Prostate gland (tissue), 2 donors: ENCODE measurements around the gene ABCF2. TPM values are rescaled to one million over a fixed set of nuclear protein-coding genes. Genes with fewer than 3 reads are reported as not detected.

Experiments
- DNase-seq: peaks from one replicate; pipeline ENCODE4 v3.0.0-alpha.2; 2019; ENCODE audit warnings: low spot score
- H3K27ac ChIP-seq, 2 donors: fragments of 200-600 bp; sonication (generic); 2 replicates each; pipeline ENCODE4 v1.5.1; 2017 to 2019
- H3K27me3 ChIP-seq: fragments of 200-600 bp; sonication (generic); replicated peaks from 2 replicates; pipeline ENCODE4 v1.5.1; 2019; ENCODE audit not compliant: insufficient read depth
- H3K36me3 ChIP-seq, 2 donors: fragments of 200-600 bp; sonication (generic); 1 replicate in 1 of 2; 2 replicates in 1 of 2; pipeline versions ENCODE4 v1.5.1 to v1.8.1; 2017 to 2019
- H3K4me1 ChIP-seq: fragments of 200-600 bp; sonication (generic); replicated peaks from 2 replicates; pipeline ENCODE4 v1.5.1; 2019
- H3K4me3 ChIP-seq, 2 donors: fragments of 200-600 bp; sonication (generic); 2 replicates each; pipeline ENCODE4 v1.5.1; 2017 to 2019
- H3K9me3 ChIP-seq: fragments of 200-600 bp; sonication (generic); 2 replicates; pipeline ENCODE4 v1.5.1; 2017
- CTCF ChIP-seq, 4 experiments: fragments of 200-600 bp in 2 of 4; fragments of 450-650 bp in 2 of 4; sonication (generic) in 2 of 4; IDR thresholded peaks; 1 replicate in 3 of 4; 2 replicates in 1 of 4; pipeline ENCODE4 v1.5.1; 2016 to 2019; ENCODE audit warnings: antibody characterized with exemption in 4 of 4, mild to moderate bottlenecking in 2 of 4, moderate library complexity in 2 of 4
- POLR2A ChIP-seq: fragments of 450-650 bp; IDR thresholded peaks from one replicate; pipeline ENCODE4 v1.6.1; 2016; ENCODE audit warnings: antibody characterized with exemption, mild to moderate bottlenecking
- POLR2AphosphoS5 ChIP-seq: sonication (generic); formaldehyde crosslinking; IDR thresholded peaks from one replicate; pipeline ENCODE4 v1.6.1; 2017; ENCODE audit warnings: antibody characterized with exemption
- WGBS: methylation state at CpG from one replicate; pipeline ENCODE4 v1.1.5; 2018; 5-methylcytosine and 5-hydroxymethylcytosine counted together
- intact Hi-C: fragments of 100-400 bp; cut with DNase I; formaldehyde crosslinking; loops from one replicate; pipeline ENCODE4 v1.14.2; 2022
- total RNA-seq, 2 donors: library from RNA; depleted of rRNA; stranded (reverse); fragments of >200 nt; gene quantifications; one replicate each; pipeline ENCODE4 v1.1.0, GENCODE V29; 2016

The ABCF2 gene
- total RNA-seq, 2 donors from 2014 or later = 23.3 to 33.3 TPM

GRCh38 chr7:151257990-151258389 lies 31.0 kb upstream of the ABCF2 start:
- DNase-seq = no peak
- Histone ChIP-seq H3K4me1 (no peaks in the 10 kb centered on the region), H3K4me3 (no peak overlapping the region), H3K27me3 (no peaks in the 10 kb centered on the region), H3K27ac (no peak overlapping the region), H3K36me3 (no peaks in the 10 kb centered on the region), H3K9me3 (no peaks in the 10 kb centered on the region)
- 93% methylated on average over 7 of the region's 7 CpGs for WGBS
- intact Hi-C loops = no loop called here
- TF ChIP-seq POLR2A (no peak), POLR2AphosphoS5 (no peak), CTCF (IDR thresholded peaks at IDR 0.05) (no peak)

GRCh38 chr7:151256410-151257045 lies 29.5 kb upstream of the ABCF2 start:
- H3K4me3 ChIP-seq = no peak overlapping the region
- WGBS = 36% methylated on average over 16 of the region's 16 CpGs
- H3K27ac ChIP-seq = no peak overlapping the region
- intact Hi-C loops = no loop called here
- no peaks in the 10 kb centered on the region for H3K36me3 ChIP-seq
- no peak for DNase-seq
- H3K9me3 ChIP-seq = no peaks in the 10 kb centered on the region
- no peak for TF ChIP-seq POLR2AphosphoS5
- TF ChIP-seq POLR2A = no peak
- TF ChIP-seq CTCF (IDR thresholded peaks at IDR 0.05) = no peak
- H3K27me3 ChIP-seq = no peaks in the 10 kb centered on the region
- no peaks in the 10 kb centered on the region for H3K4me1 ChIP-seq

- Histone ChIP-seq H3K36me3 (no peaks in the 10 kb centered on the region), H3K27me3 (no peaks in the 10 kb centered on the region), H3K27ac (no peak overlapping the region), H3K9me3 (no peaks in the 10 kb centered on the region), H3K4me1 (no peaks in the 10 kb centered on the region), H3K4me3 (no peak overlapping the region)
- 72% methylated on average over 7 of the region's 7 CpGs for WGBS
- DNase-seq = no peak
- intact Hi-C loops = no loop called here
- no peak for TF ChIP-seq POLR2AphosphoS5
- TF ChIP-seq POLR2A = no peak
- no peak for TF ChIP-seq CTCF (IDR thresholded peaks at IDR 0.05)
These were observed 28.4 kb upstream of the ABCF2 start for GRCh38 chr7:151255390-151255789.

GRCh38 chr7:151254851-151255250 lies 27.8 kb upstream of the ABCF2 start:
- no peak for DNase-seq
- H3K36me3 ChIP-seq = no peaks in the 10 kb centered on the region
- TF ChIP-seq POLR2AphosphoS5 (no peak), CTCF (IDR thresholded peaks at IDR 0.05) (no peak), POLR2A (no peak)
- WGBS = 84% methylated on average over 11 of the region's 11 CpGs
- no peaks in the 10 kb centered on the region for H3K9me3 ChIP-seq
- no peaks in the 10 kb centered on the region for H3K4me1 ChIP-seq
- intact Hi-C loops = loop anchor here (5.0 kb wide), 1 partner anchor 87 kb away; the partner anchor contains the start of gene NUB1
- H3K27ac ChIP-seq = no peak overlapping the region
- H3K4me3 ChIP-seq = no peak overlapping the region
- H3K27me3 ChIP-seq = no peaks in the 10 kb centered on the region

- TF ChIP-seq POLR2AphosphoS5 (no peak), CTCF (IDR thresholded peaks at IDR 0.05) (no peak), POLR2A (no peak)
- WGBS = 74% methylated on average over 7 of the region's 7 CpGs
These were observed 27.3 kb upstream of the ABCF2 start for GRCh38 chr7:151254316-151254715.

More at GRCh38 chr7:151254316-151254715, 27.3 kb upstream of the ABCF2 start:
- H3K36me3 ChIP-seq = no peaks in the 10 kb centered on the region
- no peak for DNase-seq
- H3K27me3 ChIP-seq = no peaks in the 10 kb centered on the region
- H3K4me1 ChIP-seq = no peaks in the 10 kb centered on the region
- H3K27ac ChIP-seq = no peak overlapping the region
- no peaks in the 10 kb centered on the region for H3K9me3 ChIP-seq
- no peak overlapping the region for H3K4me3 ChIP-seq
- intact Hi-C loops = loop anchor here (5.0 kb wide), 1 partner anchor 88 kb away; the partner anchor contains the start of gene NUB1
